ENCODE results near the gene DMBX1. TPM values are rescaled to one million over a fixed set of nuclear protein-coding genes. Genes with fewer than 3 reads are reported as not detected.

Gene DMBX1
- total and polyA plus RNA-seq, 9 of the 15 experiments (the other 6 are each of a cell fraction or from before 2014, with no cell fraction given): 0.25 to 4.3 (median 1.0) TPM

DNA sequence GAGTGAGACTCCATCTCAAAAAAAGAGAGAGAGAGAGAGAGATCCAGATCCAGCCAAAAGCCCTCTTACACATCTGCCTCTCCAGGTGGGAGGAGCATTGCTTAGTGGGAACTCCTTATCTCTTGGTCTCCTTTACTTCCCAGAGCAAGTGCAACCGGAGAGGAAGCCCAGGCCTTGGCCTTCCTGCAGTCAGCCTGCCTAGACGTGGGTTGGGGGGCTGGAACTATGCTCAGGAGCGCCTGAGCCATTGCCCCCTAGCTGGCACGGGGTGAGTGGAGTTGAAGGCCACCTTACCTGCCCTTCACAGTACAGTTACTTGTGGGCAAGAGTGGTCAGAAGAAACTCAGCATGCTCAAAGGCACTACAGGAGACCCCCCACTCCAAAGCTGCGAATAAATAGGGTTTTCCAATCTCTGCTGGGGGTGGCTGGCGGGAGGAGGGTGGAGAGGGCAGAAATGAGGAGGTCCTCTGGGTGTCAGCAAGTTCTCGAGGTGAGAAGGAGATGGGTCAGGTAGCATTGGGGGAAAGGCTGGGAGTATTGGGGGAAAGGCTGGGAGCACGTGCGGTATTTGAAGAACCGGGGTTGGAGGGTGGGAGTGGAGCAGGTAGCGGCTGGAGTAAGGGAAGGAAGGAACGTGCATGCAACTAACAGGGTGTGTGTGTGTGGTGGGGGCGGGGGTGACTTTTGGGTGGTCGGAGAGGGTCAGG is 4.7 kb upstream of the DMBX1 start (continued):
- TF ChIP-seq, protein P1, sequence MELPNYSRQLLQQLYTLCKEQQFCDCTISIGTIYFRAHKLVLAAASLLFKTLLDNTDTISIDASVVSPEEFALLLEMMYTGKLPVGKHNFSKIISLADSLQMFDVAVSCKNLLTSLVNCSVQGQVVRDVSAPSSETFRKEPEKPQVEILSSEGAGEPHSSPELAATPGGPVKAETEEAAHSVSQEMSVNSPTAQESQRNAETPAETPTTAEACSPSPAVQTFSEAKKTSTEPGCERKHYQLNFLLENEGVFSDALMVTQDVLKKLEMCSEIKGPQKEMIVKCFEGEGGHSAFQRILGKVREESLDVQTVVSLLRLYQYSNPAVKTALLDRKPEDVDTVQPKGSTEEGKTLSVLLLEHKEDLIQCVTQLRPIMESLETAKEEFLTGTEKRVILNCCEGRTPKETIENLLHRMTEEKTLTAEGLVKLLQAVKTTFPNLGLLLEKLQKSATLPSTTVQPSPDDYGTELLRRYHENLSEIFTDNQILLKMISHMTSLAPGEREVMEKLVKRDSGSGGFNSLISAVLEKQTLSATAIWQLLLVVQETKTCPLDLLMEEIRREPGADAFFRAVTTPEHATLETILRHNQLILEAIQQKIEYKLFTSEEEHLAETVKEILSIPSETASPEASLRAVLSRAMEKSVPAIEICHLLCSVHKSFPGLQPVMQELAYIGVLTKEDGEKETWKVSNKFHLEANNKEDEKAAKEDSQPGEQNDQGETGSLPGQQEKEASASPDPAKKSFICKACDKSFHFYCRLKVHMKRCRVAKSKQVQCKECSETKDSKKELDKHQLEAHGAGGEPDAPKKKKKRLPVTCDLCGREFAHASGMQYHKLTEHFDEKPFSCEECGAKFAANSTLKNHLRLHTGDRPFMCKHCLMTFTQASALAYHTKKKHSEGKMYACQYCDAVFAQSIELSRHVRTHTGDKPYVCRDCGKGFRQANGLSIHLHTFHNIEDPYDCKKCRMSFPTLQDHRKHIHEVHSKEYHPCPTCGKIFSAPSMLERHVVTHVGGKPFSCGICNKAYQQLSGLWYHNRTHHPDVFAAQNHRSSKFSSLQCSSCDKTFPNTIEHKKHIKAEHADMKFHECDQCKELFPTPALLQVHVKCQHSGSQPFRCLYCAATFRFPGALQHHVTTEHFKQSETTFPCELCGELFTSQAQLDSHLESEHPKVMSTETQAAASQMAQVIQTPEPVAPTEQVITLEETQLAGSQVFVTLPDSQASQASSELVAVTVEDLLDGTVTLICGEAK (IDR thresholded peaks at IDR 0.05): peak; percentile 59
- TF ChIP-seq, protein P1 (CRISPR knock-in tag; IDR thresholded peaks at IDR 0.05): no peak
- TF ChIP-seq HDGF (IDR thresholded peaks at IDR 0.05): peak; percentile 65; the same call in 1 of the 2 replicates
- no peak for TF ChIP-seq SMAD3 (CRISPR knock-in tag; conservative IDR thresholded peaks at IDR 0.05)
- TF ChIP-seq, protein P2, sequence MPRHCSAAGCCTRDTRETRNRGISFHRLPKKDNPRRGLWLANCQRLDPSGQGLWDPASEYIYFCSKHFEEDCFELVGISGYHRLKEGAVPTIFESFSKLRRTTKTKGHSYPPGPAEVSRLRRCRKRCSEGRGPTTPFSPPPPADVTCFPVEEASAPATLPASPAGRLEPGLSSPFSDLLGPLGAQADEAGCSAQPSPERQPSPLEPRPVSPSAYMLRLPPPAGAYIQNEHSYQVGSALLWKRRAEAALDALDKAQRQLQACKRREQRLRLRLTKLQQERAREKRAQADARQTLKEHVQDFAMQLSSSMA (CRISPR knock-in tag; IDR thresholded peaks at IDR 0.05): no peak
- TF ChIP-seq KLF1 (tag; IDR thresholded peaks at IDR 0.05): no peak
- no peak for TF ChIP-seq JUNB (CRISPR knock-in tag; conservative IDR thresholded peaks at IDR 0.05)
- TF ChIP-seq, protein P3, sequence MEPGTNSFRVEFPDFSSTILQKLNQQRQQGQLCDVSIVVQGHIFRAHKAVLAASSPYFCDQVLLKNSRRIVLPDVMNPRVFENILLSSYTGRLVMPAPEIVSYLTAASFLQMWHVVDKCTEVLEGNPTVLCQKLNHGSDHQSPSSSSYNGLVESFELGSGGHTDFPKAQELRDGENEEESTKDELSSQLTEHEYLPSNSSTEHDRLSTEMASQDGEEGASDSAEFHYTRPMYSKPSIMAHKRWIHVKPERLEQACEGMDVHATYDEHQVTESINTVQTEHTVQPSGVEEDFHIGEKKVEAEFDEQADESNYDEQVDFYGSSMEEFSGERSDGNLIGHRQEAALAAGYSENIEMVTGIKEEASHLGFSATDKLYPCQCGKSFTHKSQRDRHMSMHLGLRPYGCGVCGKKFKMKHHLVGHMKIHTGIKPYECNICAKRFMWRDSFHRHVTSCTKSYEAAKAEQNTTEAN (CRISPR knock-in tag; IDR thresholded peaks at IDR 0.05): no peak
- no peak for TF ChIP-seq ESRRB (CRISPR knock-in tag; IDR thresholded peaks at IDR 0.05; ENCODE audit: borderline replicate concordance)
- TF ChIP-seq CSDE1 (IDR thresholded peaks at IDR 0.05): no peak
- TF ChIP-seq PRPF4 (IDR thresholded peaks at IDR 0.05; ENCODE audit: insufficient read depth, low read depth, low read length, poor library complexity, severe bottlenecking): no peak
- TF ChIP-seq ZNF311 (CRISPR knock-in tag; IDR thresholded peaks at IDR 0.05): no peak
- TF ChIP-seq CBFA2T3 (IDR thresholded peaks at IDR 0.05): peak; percentile 19; the same call in 1 of the 2 replicates
- TF ChIP-seq ZNF197 (CRISPR knock-in tag; IDR thresholded peaks at IDR 0.05; ENCODE audit: low read depth): no peak
- TF ChIP-seq BHLHE40 (IDR thresholded peaks at IDR 0.05; ENCODE audit: low read length): no peak
- TF ChIP-seq, protein P4, sequence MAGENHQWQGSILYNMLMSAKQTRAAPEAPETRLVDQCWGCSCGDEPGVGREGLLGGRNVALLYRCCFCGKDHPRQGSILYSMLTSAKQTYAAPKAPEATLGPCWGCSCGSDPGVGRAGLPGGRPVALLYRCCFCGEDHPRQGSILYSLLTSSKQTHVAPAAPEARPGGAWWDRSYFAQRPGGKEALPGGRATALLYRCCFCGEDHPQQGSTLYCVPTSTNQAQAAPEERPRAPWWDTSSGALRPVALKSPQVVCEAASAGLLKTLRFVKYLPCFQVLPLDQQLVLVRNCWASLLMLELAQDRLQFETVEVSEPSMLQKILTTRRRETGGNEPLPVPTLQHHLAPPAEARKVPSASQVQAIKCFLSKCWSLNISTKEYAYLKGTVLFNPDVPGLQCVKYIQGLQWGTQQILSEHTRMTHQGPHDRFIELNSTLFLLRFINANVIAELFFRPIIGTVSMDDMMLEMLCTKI (IDR thresholded peaks at IDR 0.05; ENCODE audit: partially characterized antibody): no peak
- no peak for TF ChIP-seq NFRKB (IDR thresholded peaks at IDR 0.05; ENCODE audit: low read depth)
